Liver (tissue), 9 donors: Measurements from ENCODE around the gene PSME3IP1. TPM values are rescaled to one million over a fixed set of nuclear protein-coding genes. Genes with fewer than 3 reads are reported as not detected.

ENCODE experiments used
- DNase-seq: peaks from one replicate; pipeline ENCODE4 v3.0.0-alpha.2; 2017; ENCODE audit warnings: low spot score
- H3K27ac ChIP-seq, 2 donors: one replicate each; pipeline ENCODE4 v1.7.0; 2013; ENCODE audit warnings: inconsistent platforms in 2 of 2, low read length in 2 of 2, control low read depth in 1 of 2, low read depth in 1 of 2, mild to moderate bottlenecking in 1 of 2
- H3K27me3 ChIP-seq, 4 donors: one replicate each; pipeline versions ENCODE4 v1.6.1 to v1.7.0; 2013; ENCODE audit warnings: low read length in 3 of 4, inconsistent platforms in 1 of 4, mild to moderate bottlenecking in 1 of 4, moderate library complexity in 1 of 4; ENCODE audit not compliant: control insufficient read depth in 4 of 4, insufficient read depth in 4 of 4
- H3K36me3 ChIP-seq, 4 donors: one replicate each; pipeline versions ENCODE4 v1.6.1 to v1.7.0; 2013; ENCODE audit warnings: low read length in 3 of 4, mild to moderate bottlenecking in 3 of 4, low read depth in 1 of 4, moderate library complexity in 1 of 4; ENCODE audit not compliant: control insufficient read depth in 4 of 4, insufficient read depth in 3 of 4
- H3K4me1 ChIP-seq, 4 donors: one replicate each; pipeline versions ENCODE4 v1.6.1 to v1.7.0; 2013; ENCODE audit warnings: low read length in 3 of 4, mild to moderate bottlenecking in 3 of 4, moderate library complexity in 1 of 4; ENCODE audit not compliant: control insufficient read depth in 4 of 4, insufficient read depth in 4 of 4
- H3K4me3 ChIP-seq, 3 donors: one replicate each; pipeline versions ENCODE4 v1.6.1 to v1.7.0; 2013; ENCODE audit warnings: low read length in 3 of 3, control low read depth in 1 of 3, low read depth in 1 of 3, mild to moderate bottlenecking in 1 of 3
- H3K9ac ChIP-seq, 2 donors: one replicate each; pipeline ENCODE4 v1.7.0; 2013; ENCODE audit warnings: low read length in 2 of 2, mild to moderate bottlenecking in 2 of 2, moderate library complexity in 2 of 2, control low read depth in 1 of 2, low read depth in 1 of 2
- H3K9me3 ChIP-seq, 4 donors: one replicate each; pipeline versions ENCODE4 v1.6.1 to v1.7.0; 2013; ENCODE audit warnings: low read length in 3 of 4; ENCODE audit not compliant: control insufficient read depth in 4 of 4
- EGR1 ChIP-seq, 2 donors: IDR thresholded peaks; 2 replicates each; pipeline ENCODE4 v1.6.1; 2016 to 2018; ENCODE audit warnings: antibody characterized with exemption in 2 of 2, low read depth in 2 of 2
- FOXA1 ChIP-seq: IDR thresholded peaks from 2 replicates; pipeline ENCODE4 v1.6.1; 2016; ENCODE audit warnings: antibody characterized with exemption
- FOXA2 ChIP-seq: IDR thresholded peaks from 2 replicates; pipeline ENCODE4 v1.6.1; 2016; ENCODE audit warnings: antibody characterized with exemption
- GABPA ChIP-seq, 2 donors: IDR thresholded peaks in 1 of 2; conservative IDR thresholded peaks in 1 of 2; 2 replicates each; pipeline ENCODE4 v1.6.1; 2016; ENCODE audit warnings: antibody characterized with exemption in 2 of 2, mild to moderate bottlenecking in 1 of 2, moderate library complexity in 1 of 2
- HNF4A ChIP-seq, 2 donors: conservative IDR thresholded peaks; 2 replicates each; pipeline ENCODE4 v1.6.1; 2016; ENCODE audit warnings: antibody characterized with exemption in 2 of 2, mild to moderate bottlenecking in 2 of 2
- HNF4G ChIP-seq: IDR thresholded peaks from 2 replicates; pipeline ENCODE4 v1.6.1; 2016; ENCODE audit warnings: antibody characterized with exemption
- JUND ChIP-seq, 2 donors: IDR thresholded peaks; 2 replicates each; pipeline ENCODE4 v1.6.1; 2016; ENCODE audit warnings: antibody characterized with exemption in 2 of 2
- NR2F2 ChIP-seq: IDR thresholded peaks from 2 replicates; pipeline ENCODE4 v1.6.1; 2016; ENCODE audit warnings: antibody characterized with exemption
- RAD21 ChIP-seq, 2 donors: IDR thresholded peaks; 2 replicates each; pipeline ENCODE4 v1.6.1; 2016; ENCODE audit warnings: antibody characterized with exemption in 2 of 2, mild to moderate bottlenecking in 2 of 2
- RXRA ChIP-seq, 2 donors: IDR thresholded peaks; 2 replicates each; pipeline ENCODE4 v1.6.1; 2017 to 2018; ENCODE audit warnings: antibody characterized with exemption in 2 of 2, mild to moderate bottlenecking in 1 of 2
- SP1 ChIP-seq: IDR thresholded peaks from 2 replicates; pipeline ENCODE4 v1.6.1; 2018; ENCODE audit warnings: antibody characterized with exemption, mild to moderate bottlenecking
- TAF1 ChIP-seq: conservative IDR thresholded peaks from 2 replicates; pipeline ENCODE4 v1.6.1; 2016; ENCODE audit warnings: antibody characterized with exemption, mild to moderate bottlenecking
- YY1 ChIP-seq: IDR thresholded peaks from 2 replicates; pipeline ENCODE4 v1.6.1; 2016; ENCODE audit warnings: antibody characterized with exemption, mild to moderate bottlenecking
- WGBS: extraction: QIAGEN DNeasy Blood & Tissue Kit; methylation state at CpG from one replicate; pipeline ENCODE4 v1.1.7; 2013; 5-methylcytosine and 5-hydroxymethylcytosine counted together
- polyA plus RNA-seq, 2 donors: library from polyadenylated mRNA; stranded (reverse) in 1 of 2; unstranded in 1 of 2; fragments of 200-250 nt in 1 of 2; fragments of >200 nt in 1 of 2; fragmentation: Nextera tagmentation in 1 of 2; extraction: Ambion mirVana in 1 of 2; gene quantifications; one replicate each; pipeline versions ENCODE4 v1.2.1 to v1.2.3, GENCODE V29; 2013 to 2015
- total RNA-seq, 2 donors: library from RNA; depleted of rRNA; stranded (reverse); fragments of >200 nt; gene quantifications; one replicate each; pipeline ENCODE4 v1.2.3, GENCODE V29; 2014
- TF ChIP-seq, protein P1 (sequence below): fragments of 150-350 bp; IDR thresholded peaks from 2 replicates; pipeline ENCODE4 v1.5.1; 2017; ENCODE audit warnings: improper control_type of control experiment, low read depth, low read length; ENCODE audit not compliant: missing input control
- TF ChIP-seq, protein P2 (sequence below): IDR thresholded peaks from 2 replicates; pipeline ENCODE4 v1.6.1; 2016; ENCODE audit warnings: antibody characterized with exemption
- TF ChIP-seq, protein P3 (sequence below): IDR thresholded peaks from 2 replicates; pipeline ENCODE4 v1.6.1; 2016; ENCODE audit warnings: antibody characterized with exemption, mild to moderate bottlenecking
- TF ChIP-seq, protein P4 (sequence below): IDR thresholded peaks from 2 replicates; pipeline ENCODE4 v1.6.1; 2016; ENCODE audit warnings: antibody characterized with exemption
- TF ChIP-seq, protein P5 (sequence below): IDR thresholded peaks from 2 replicates; pipeline ENCODE4 v1.6.1; 2016; ENCODE audit warnings: antibody characterized with exemption
- donor health status: healthy.
- donor health status: healthy.
- donor health status: healthy.
- donor health status: healthy.
- donor health status: healthy.

PSME3IP1 gene
- total and polyA plus RNA-seq, 4 donors = 25.0 to 34.7 (median 25.8) TPM

DNA sequence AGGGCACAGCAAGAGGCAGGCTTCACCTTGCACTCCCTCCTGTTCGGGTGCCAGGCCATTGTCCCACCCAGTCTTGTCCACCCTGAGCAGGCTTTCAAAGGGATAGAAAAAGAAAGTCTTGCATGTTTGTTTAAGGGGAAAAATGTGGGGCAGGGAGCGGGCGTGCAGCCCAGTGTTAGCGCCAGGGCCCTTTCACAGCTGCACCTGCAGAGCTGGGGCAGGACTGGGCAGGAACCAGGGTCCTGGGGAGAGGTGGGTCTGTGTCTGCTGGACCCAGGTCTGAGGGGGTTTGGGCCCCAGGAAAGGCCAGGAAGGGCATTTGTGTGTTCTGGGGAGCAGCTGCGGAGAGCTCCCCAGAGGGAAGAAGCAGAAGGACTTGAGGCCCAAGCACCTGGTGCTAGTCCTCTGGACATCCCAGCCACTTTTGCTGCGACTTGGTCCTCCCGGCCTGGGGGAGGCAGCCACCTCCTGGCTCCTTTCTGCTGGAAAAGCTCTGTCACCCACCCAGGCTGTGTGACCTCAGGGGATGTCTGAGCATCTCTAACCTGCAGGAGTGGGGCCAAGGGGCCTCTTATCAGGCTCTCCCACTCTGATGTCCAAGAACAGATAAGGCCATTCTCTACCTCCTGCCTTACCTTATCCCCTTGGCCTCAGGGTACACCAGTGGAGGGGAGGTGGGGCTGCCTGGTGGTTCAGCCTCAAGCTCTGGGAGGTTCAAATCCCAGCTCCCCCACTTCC, 44.7 kb downstream of the PSME3IP1 start:
- Histone ChIP-seq H3K4me1 (peaks cover 0 to 17% (median under 1%) of the 10 kb centered on the region in 4 donors), H3K9me3 (no peaks in the 10 kb centered on the region), H3K9ac (no peak overlapping the region), H3K4me3 (no peak overlapping the region), H3K27ac (no peak overlapping the region), H3K27me3 (no peaks in the 10 kb centered on the region), H3K36me3 (no peaks in the 10 kb centered on the region)
- DNase-seq = no peak
- WGBS = 89% methylated on average over 7 of the region's 7 CpGs
- TF ChIP-seq, protein P1, sequence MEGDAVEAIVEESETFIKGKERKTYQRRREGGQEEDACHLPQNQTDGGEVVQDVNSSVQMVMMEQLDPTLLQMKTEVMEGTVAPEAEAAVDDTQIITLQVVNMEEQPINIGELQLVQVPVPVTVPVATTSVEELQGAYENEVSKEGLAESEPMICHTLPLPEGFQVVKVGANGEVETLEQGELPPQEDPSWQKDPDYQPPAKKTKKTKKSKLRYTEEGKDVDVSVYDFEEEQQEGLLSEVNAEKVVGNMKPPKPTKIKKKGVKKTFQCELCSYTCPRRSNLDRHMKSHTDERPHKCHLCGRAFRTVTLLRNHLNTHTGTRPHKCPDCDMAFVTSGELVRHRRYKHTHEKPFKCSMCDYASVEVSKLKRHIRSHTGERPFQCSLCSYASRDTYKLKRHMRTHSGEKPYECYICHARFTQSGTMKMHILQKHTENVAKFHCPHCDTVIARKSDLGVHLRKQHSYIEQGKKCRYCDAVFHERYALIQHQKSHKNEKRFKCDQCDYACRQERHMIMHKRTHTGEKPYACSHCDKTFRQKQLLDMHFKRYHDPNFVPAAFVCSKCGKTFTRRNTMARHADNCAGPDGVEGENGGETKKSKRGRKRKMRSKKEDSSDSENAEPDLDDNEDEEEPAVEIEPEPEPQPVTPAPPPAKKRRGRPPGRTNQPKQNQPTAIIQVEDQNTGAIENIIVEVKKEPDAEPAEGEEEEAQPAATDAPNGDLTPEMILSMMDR = no peak
- TF ChIP-seq, protein P2, sequence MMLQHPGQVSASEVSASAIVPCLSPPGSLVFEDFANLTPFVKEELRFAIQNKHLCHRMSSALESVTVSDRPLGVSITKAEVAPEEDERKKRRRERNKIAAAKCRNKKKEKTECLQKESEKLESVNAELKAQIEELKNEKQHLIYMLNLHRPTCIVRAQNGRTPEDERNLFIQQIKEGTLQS = no peak
- TF ChIP-seq NR2F2 = no peak
- no peak for TF ChIP-seq YY1
- no peak for TF ChIP-seq FOXA1
- TF ChIP-seq EGR1 (IDR thresholded peaks at IDR 0.05; ENCODE audit: low read depth in 2 of 2) = no peak
- no peak for TF ChIP-seq RAD21 (IDR thresholded peaks at IDR 0.05)
- TF ChIP-seq, protein P3, sequence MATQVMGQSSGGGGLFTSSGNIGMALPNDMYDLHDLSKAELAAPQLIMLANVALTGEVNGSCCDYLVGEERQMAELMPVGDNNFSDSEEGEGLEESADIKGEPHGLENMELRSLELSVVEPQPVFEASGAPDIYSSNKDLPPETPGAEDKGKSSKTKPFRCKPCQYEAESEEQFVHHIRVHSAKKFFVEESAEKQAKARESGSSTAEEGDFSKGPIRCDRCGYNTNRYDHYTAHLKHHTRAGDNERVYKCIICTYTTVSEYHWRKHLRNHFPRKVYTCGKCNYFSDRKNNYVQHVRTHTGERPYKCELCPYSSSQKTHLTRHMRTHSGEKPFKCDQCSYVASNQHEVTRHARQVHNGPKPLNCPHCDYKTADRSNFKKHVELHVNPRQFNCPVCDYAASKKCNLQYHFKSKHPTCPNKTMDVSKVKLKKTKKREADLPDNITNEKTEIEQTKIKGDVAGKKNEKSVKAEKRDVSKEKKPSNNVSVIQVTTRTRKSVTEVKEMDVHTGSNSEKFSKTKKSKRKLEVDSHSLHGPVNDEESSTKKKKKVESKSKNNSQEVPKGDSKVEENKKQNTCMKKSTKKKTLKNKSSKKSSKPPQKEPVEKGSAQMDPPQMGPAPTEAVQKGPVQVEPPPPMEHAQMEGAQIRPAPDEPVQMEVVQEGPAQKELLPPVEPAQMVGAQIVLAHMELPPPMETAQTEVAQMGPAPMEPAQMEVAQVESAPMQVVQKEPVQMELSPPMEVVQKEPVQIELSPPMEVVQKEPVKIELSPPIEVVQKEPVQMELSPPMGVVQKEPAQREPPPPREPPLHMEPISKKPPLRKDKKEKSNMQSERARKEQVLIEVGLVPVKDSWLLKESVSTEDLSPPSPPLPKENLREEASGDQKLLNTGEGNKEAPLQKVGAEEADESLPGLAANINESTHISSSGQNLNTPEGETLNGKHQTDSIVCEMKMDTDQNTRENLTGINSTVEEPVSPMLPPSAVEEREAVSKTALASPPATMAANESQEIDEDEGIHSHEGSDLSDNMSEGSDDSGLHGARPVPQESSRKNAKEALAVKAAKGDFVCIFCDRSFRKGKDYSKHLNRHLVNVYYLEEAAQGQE = no peak
- no peak for TF ChIP-seq FOXA2
- TF ChIP-seq, protein P4, sequence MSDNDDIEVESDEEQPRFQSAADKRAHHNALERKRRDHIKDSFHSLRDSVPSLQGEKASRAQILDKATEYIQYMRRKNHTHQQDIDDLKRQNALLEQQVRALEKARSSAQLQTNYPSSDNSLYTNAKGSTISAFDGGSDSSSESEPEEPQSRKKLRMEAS = no peak
- TF ChIP-seq JUND (IDR thresholded peaks at IDR 0.05) = no peak
- no peak for TF ChIP-seq HNF4A (conservative IDR thresholded peaks at IDR 0.05)
- no peak for TF ChIP-seq RXRA (IDR thresholded peaks at IDR 0.05)
- TF ChIP-seq SP1 = no peak

DNA sequence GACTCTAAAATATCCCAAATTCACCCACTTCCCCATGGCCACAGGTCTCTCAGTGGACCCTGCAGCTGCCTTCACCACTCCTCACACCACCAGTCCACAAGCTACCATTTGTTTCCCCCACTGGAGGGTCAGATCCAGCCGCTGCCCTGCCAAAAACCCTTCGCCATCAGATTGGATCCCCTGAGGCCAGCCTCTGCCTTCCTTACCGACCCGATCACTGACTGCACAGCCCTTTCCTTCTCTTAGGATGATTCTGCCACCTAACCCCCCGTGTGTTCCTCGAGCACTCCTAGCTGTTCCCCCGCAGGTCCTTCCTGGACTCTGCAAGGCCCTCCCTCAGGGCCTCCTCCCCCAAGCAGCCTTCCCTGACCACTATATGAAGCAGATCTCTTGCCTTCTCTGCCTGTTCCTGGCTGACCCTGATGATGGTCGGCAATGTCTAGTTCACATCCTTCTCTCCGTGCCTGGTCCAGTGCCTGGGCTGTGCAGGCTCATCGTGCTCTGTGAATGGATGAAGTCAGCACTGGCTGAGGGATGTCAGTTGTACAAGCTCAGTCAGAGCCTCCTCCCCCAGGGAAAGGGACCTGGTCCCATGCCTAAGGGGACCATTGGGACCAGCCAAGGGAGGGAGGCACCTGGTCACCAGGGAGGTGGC, 47.4 kb downstream of the PSME3IP1 start:
- Histone ChIP-seq H3K36me3 (no peaks in the 10 kb centered on the region), H3K4me1 (peaks cover 0 to 9% (median 0%) of the 10 kb centered on the region in 4 donors), H3K4me3 (no peak overlapping the region), H3K9ac (no peak overlapping the region), H3K27ac (no peak overlapping the region), H3K27me3 (no peaks in the 10 kb centered on the region), H3K9me3 (no peaks in the 10 kb centered on the region)
- DNase-seq = no peak
- TF ChIP-seq HNF4G (no peak), JUND (IDR thresholded peaks at IDR 0.05) (no peak), YY1 (no peak), RXRA (IDR thresholded peaks at IDR 0.05) (no peak), GABPA (IDR thresholded peaks at IDR 0.05 in 1 of 2, conservative IDR thresholded peaks at IDR 0.05 in 1 of 2) (no peak), FOXA1 (no peak), TAF1 (no peak), RAD21 (IDR thresholded peaks at IDR 0.05) (no peak)
- TF ChIP-seq, protein P5, sequence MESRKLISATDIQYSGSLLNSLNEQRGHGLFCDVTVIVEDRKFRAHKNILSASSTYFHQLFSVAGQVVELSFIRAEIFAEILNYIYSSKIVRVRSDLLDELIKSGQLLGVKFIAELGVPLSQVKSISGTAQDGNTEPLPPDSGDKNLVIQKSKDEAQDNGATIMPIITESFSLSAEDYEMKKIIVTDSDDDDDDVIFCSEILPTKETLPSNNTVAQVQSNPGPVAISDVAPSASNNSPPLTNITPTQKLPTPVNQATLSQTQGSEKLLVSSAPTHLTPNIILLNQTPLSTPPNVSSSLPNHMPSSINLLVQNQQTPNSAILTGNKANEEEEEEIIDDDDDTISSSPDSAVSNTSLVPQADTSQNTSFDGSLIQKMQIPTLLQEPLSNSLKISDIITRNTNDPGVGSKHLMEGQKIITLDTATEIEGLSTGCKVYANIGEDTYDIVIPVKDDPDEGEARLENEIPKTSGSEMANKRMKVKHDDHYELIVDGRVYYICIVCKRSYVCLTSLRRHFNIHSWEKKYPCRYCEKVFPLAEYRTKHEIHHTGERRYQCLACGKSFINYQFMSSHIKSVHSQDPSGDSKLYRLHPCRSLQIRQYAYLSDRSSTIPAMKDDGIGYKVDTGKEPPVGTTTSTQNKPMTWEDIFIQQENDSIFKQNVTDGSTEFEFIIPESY = no peak
- TF ChIP-seq, protein P4 = no peak
- TF ChIP-seq, protein P3 = no peak
- 83% methylated on average over 10 of the region's 10 CpGs for WGBS
